T-cell (primary cell): Measurements from ENCODE around the gene NKIRAS2. TPM values are rescaled to one million over a fixed set of nuclear protein-coding genes. Genes with fewer than 3 reads are reported as not detected.

ENCODE experiments used
- ATAC-seq, 4 experiments: fragments of 200-7000 bp in 3 of 4; fragments of 150-1000 bp in 1 of 4; cut with Tn5 transposase; replicated peaks in 1 of 4; 1 replicate in 3 of 4; 2 replicates in 1 of 4; pipeline ENCODE4 v1.10.0; 2021; ENCODE audit warnings: moderate library complexity in 3 of 4, mild to moderate bottlenecking in 2 of 4, moderate number of reproducible peaks in 1 of 4
- CTCF ChIA-PET, 2 donors: fragments of 300-600 bp; sonication (Branson Sonifier 250); formaldehyde crosslinking; loops; one replicate each; lab custom pipeline; 2022; ENCODE audit warnings: antibody characterized with exemption in 2 of 2; lab: Charles Lee
- POLR2A ChIA-PET, 2 donors: fragments of 300-600 bp; sonication (Branson Sonifier 250); formaldehyde crosslinking; loops; one replicate each; lab custom pipeline; 2022; ENCODE audit warnings: antibody characterized with exemption in 2 of 2; lab: Charles Lee
- DNase-seq, 35 experiments: peaks; one replicate each; pipeline versions ENCODE4 v3.0.0 to v3.0.0-alpha.2; 2013 to 2023
- H3K27ac ChIP-seq: one replicate; pipeline ENCODE4 v1.5.1; 2013; ENCODE audit warnings: low read length
- H3K27me3 ChIP-seq, 2 experiments: replicated peaks in 1 of 2; 1 replicate in 1 of 2; 2 replicates in 1 of 2; pipeline versions ENCODE4 v1.6.1 to v1.7.0; 2013; ENCODE audit warnings: low read length in 1 of 2, mixed read lengths in 1 of 2; ENCODE audit not compliant: control insufficient read depth in 2 of 2, insufficient read depth in 2 of 2; ENCODE audit errors: extremely low read depth in 1 of 2
- H3K36me3 ChIP-seq, 2 donors: 1 replicate in 1 of 2; 2 replicates in 1 of 2; pipeline versions ENCODE4 v1.6.1 to v1.7.0; 2013; ENCODE audit warnings: low read length in 1 of 2; ENCODE audit not compliant: control insufficient read depth in 2 of 2, insufficient read depth in 1 of 2; ENCODE audit errors: extremely low read depth in 1 of 2
- H3K4me1 ChIP-seq, 2 experiments: 1 replicate in 1 of 2; 2 replicates in 1 of 2; pipeline versions ENCODE4 v1.6.1 to v1.7.0; 2013; ENCODE audit warnings: low read length in 2 of 2, mixed read lengths in 1 of 2; ENCODE audit not compliant: insufficient read depth in 2 of 2, control insufficient read depth in 1 of 2; ENCODE audit errors: extremely low read depth in 1 of 2
- H3K4me3 ChIP-seq, 2 donors: 1 replicate in 1 of 2; 2 replicates in 1 of 2; pipeline versions ENCODE4 v1.5.1 to v1.7.0; 2013; ENCODE audit warnings: mild to moderate bottlenecking in 2 of 2, low read length in 1 of 2, moderate library complexity in 1 of 2; ENCODE audit not compliant: control insufficient read depth in 1 of 2; ENCODE audit errors: extremely low read depth in 1 of 2
- H3K9me3 ChIP-seq: 2 replicates; pipeline ENCODE4 v1.7.0; 2013
- H3K27ac Mint-ChIP-seq, 2 donors: one replicate each; pipeline ENCODE4 v1.8.0; 2020 to 2021; ENCODE audit warnings: mild to moderate bottlenecking in 2 of 2, mixed read lengths in 2 of 2
- H3K27me3 Mint-ChIP-seq, 2 donors: one replicate each; pipeline ENCODE4 v1.8.0; 2021 to 2022; ENCODE audit warnings: mixed read lengths in 2 of 2
- H3K36me3 Mint-ChIP-seq: one replicate; pipeline ENCODE4 v1.8.0; 2021; ENCODE audit warnings: mixed read lengths
- H3K4me1 Mint-ChIP-seq, 3 donors: one replicate each; pipeline ENCODE4 v1.8.0; 2020 to 2022; ENCODE audit warnings: mixed read lengths in 3 of 3, mild to moderate bottlenecking in 1 of 3
- H3K4me3 Mint-ChIP-seq, 3 donors: one replicate each; pipeline ENCODE4 v1.8.0; 2020 to 2022; ENCODE audit warnings: mild to moderate bottlenecking in 3 of 3, mixed read lengths in 3 of 3, moderate library complexity in 3 of 3
- H3K9me3 Mint-ChIP-seq, 3 donors: one replicate each; pipeline ENCODE4 v1.8.0; 2020 to 2022; ENCODE audit warnings: mixed read lengths in 3 of 3
- WGBS: methylation state at CpG from one replicate; pipeline ENCODE4 v1.1.5; 2013; ENCODE audit warnings: missing lambda C conversion rate; ENCODE audit not compliant: insufficient coverage; 5-methylcytosine and 5-hydroxymethylcytosine counted together
- total RNA-seq, 35 experiments: library from RNA in 6 of 35; stranded (reverse) in 6 of 35; fragments of 120-200 nt in 1 of 35; gene quantifications; one replicate each; pipeline versions ENCODE4 v1.2.1 to v1.2.4 and lab custom pipeline; 2013 to 2026

Gene NKIRAS2
- total RNA-seq, 5 donors from 2014 or later (not counting 1 experiment from before 2014, with no cell fraction given), result 11.0 to 19.6 (median 18.4) TPM

DNA sequence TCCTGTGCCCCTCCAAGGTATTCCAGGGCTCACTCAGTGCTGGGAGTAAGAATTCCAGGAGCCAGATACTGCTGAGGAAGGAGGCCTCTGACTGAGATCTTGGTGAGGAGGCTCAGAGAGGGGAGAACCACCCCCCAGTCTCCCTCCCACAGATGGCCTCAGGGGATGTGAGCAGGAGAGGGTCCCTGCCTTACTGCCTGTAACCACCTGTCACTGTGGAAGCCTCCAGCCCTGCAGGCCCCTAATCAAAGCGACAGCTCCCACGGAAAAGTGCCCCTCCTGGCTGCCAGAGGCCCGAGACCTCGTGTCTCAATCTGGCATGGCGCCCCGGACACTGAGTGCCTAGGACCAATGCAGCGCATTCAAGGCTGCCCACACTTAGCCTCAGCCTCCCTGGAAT lies 38.2 kb downstream of the NKIRAS2 start:
- H3K4me1 Mint-ChIP-seq, result peaks cover 0 to 9% (median 0%) of the 10 kb centered on the region in 3 donors
- H3K27ac Mint-ChIP-seq, result no peak overlapping the region
- Histone ChIP-seq H3K27ac (no peak overlapping the region), H3K4me1 (peaks cover 2 to 3% of the 10 kb centered on the region in 2 experiments), H3K4me3 (no peak overlapping the region), H3K9me3 (no peaks in the 10 kb centered on the region), H3K27me3 (peaks cover 0 to 59% of the 10 kb centered on the region in 2 experiments), H3K36me3 (no peaks in the 10 kb centered on the region)
- WGBS, result 64% methylated on average over 7 of the region's 7 CpGs
- H3K4me3 Mint-ChIP-seq, result no peak overlapping the region
- H3K9me3 Mint-ChIP-seq, result no peaks in the 10 kb centered on the region
- H3K36me3 Mint-ChIP-seq, result no peaks in the 10 kb centered on the region
- POLR2A ChIA-PET, result no interaction called here
- no peak for DNase-seq
- H3K27me3 Mint-ChIP-seq, result peaks cover 11 to 32% of the 10 kb centered on the region in 2 donors
- ATAC-seq, result no peak
- CTCF ChIA-PET, result no interaction called here

- POLR2A ChIA-PET, result interaction anchor here in 1 of 2 donors (0.6 kb wide), 1 partner anchor 96 kb away, joined by 5 read pairs; no protein-coding TSS in a partner anchor
- peaks cover 14 to 26% (median 16%) of the 10 kb centered on the region in 3 donors for H3K4me1 Mint-ChIP-seq
- peaks cover 0 to 49% of the 10 kb centered on the region in 2 experiments for H3K27me3 ChIP-seq
- CTCF ChIA-PET, result no interaction called here
- H3K4me3 Mint-ChIP-seq, result no peak overlapping the region
- H3K4me1 ChIP-seq, result peaks cover 8 to 20% of the 10 kb centered on the region in 2 experiments
- no peak overlapping the region for H3K27ac ChIP-seq
- H3K4me3 ChIP-seq, result no peak overlapping the region
- no peaks in the 10 kb centered on the region for H3K9me3 ChIP-seq
- no peaks in the 10 kb centered on the region for H3K9me3 Mint-ChIP-seq
- DNase-seq (no peak), ATAC-seq (no peak)
- H3K27ac Mint-ChIP-seq, result no peak overlapping the region
- WGBS, result 33% methylated on average over 1 of the region's 4 CpGs
- H3K36me3 Mint-ChIP-seq, result no peaks in the 10 kb centered on the region
- H3K36me3 ChIP-seq, result no peaks in the 10 kb centered on the region
- peaks cover 6 to 26% of the 10 kb centered on the region in 2 donors for H3K27me3 Mint-ChIP-seq
Observed at GRCh38 chr17:42059815-42060214, 39.9 kb downstream of the NKIRAS2 start.

GRCh38 chr17:42060231-42060630 lies 40.3 kb downstream of the NKIRAS2 start:
- 79% methylated on average over 4 of the region's 4 CpGs for WGBS
- no peak overlapping the region for H3K4me3 ChIP-seq
- DNase-seq (no peak), ATAC-seq (no peak)
- Mint-ChIP-seq H3K4me1 (peaks cover 18 to 30% (median 20%) of the 10 kb centered on the region in 3 donors), H3K9me3 (no peaks in the 10 kb centered on the region), H3K27me3 (peaks cover 2 to 22% of the 10 kb centered on the region in 2 donors), H3K4me3 (no peak overlapping the region), H3K36me3 (no peaks in the 10 kb centered on the region), H3K27ac (no peak overlapping the region)
- no peaks in the 10 kb centered on the region for H3K36me3 ChIP-seq
- H3K4me1 ChIP-seq, result peaks cover 12 to 24% of the 10 kb centered on the region in 2 experiments
- POLR2A ChIA-PET, result no interaction called here
- no peak overlapping the region for H3K27ac ChIP-seq
- H3K27me3 ChIP-seq, result peaks cover 0 to 45% of the 10 kb centered on the region in 2 experiments
- H3K9me3 ChIP-seq, result no peaks in the 10 kb centered on the region
- CTCF ChIA-PET, result interaction anchor here in 1 of 2 donors (0.7 kb wide), 1 partner anchor 17 kb away, joined by 3 read pairs; no protein-coding TSS in a partner anchor

GRCh38 chr17:42061646-42062487 lies 42.0 kb downstream of the NKIRAS2 start:
- Mint-ChIP-seq H3K9me3 (no peaks in the 10 kb centered on the region), H3K4me3 (no peak overlapping the region), H3K27me3 (peaks cover 0 to 12% of the 10 kb centered on the region in 2 donors), H3K27ac (no peak overlapping the region), H3K36me3 (no peaks in the 10 kb centered on the region), H3K4me1 (peaks cover 19 to 36% (median 22%) of the 10 kb centered on the region in 3 donors)
- peaks cover 0 to 35% of the 10 kb centered on the region in 2 experiments for H3K27me3 ChIP-seq
- whole genome bisulfite sequencing, result 83% methylated on average over 3 of the region's 5 CpGs
- H3K27ac ChIP-seq, result no peak overlapping the region
- no peaks in the 10 kb centered on the region for H3K36me3 ChIP-seq
- ATAC-seq (no peak), DNase-seq (no peak)
- ChIA-PET CTCF (interaction anchor here (0.7 to 1.2 kb wide), 2 partner anchors 41 to 324 kb away, joined by 3 to 10 read pairs; no protein-coding TSS in a partner anchor), POLR2A (no interaction called here)
- peaks cover 13 to 29% of the 10 kb centered on the region in 2 experiments for H3K4me1 ChIP-seq
- no peak overlapping the region for H3K4me3 ChIP-seq
- no peaks in the 10 kb centered on the region for H3K9me3 ChIP-seq

DNA sequence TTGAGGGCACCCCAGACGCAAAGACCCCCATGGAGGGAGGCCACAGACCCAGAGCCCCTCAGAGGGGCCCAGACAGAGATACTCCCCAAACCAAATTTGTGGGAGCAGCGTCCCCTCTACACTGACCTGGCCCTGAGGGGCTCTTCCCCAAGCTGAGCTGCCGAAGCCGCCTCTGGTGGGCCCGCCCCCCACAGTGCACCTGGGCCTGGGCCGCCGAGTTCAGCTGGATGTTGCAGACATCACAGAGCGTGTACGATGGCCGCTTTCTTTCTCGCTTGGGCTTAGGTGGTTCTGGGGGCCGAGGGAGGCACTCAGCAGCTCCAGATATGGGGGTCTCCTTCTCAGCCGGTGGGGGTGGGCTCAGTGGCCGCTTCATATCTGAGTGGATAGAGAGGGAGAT lies 42.8 kb downstream of the NKIRAS2 start:
- no peak overlapping the region for H3K4me3 ChIP-seq
- H3K4me3 Mint-ChIP-seq, result peak overlapping the region in 1 of 3 donors; percentile 68
- CTCF ChIA-PET, result interaction anchor here in 1 of 2 donors (0.6 to 0.9 kb wide), 2 partner anchors 51 to 100 kb away, joined by 3 read pairs; no protein-coding TSS in a partner anchor
- H3K9me3 ChIP-seq, result no peaks in the 10 kb centered on the region
- no peaks in the 10 kb centered on the region for H3K36me3 ChIP-seq
- peaks cover 0 to 12% of the 10 kb centered on the region in 2 donors for H3K27me3 Mint-ChIP-seq
- DNase-seq, result no peak
- POLR2A ChIA-PET, result no interaction called here
- no peaks in the 10 kb centered on the region for H3K36me3 Mint-ChIP-seq
- H3K4me1 ChIP-seq, result peaks cover 13 to 35% of the 10 kb centered on the region in 2 experiments
- H3K27me3 ChIP-seq, result peaks cover 0 to 38% of the 10 kb centered on the region in 2 experiments
- no peak overlapping the region for H3K27ac Mint-ChIP-seq
- no peak overlapping the region for H3K27ac ChIP-seq
- H3K4me1 Mint-ChIP-seq, result peaks cover 19 to 36% (median 24%) of the 10 kb centered on the region in 3 donors
- 72% methylated on average over 13 of the region's 14 CpGs for WGBS
- H3K9me3 Mint-ChIP-seq, result no peaks in the 10 kb centered on the region
- no peak for ATAC-seq

DNA sequence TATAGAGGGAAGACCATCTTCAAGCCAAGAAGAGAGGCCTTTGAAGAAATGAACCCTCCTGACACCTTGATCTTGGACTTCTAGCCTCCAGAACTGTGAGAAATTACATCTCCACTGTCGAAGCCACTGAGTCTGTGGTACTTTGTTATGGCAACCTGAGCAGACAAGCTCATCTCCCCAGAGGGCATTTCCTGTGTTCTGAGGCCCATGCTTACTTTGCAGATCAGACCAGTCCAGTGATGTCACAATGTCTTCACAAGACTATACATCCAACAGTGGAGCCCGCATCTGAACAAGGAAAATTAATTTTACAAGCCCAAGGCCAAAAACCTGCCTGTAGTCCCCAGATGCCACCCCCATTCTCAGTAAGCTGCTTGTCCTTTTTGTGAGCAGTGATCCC lies 45.3 kb downstream of the NKIRAS2 start:
- Mint-ChIP-seq H3K9me3 (no peaks in the 10 kb centered on the region), H3K27ac (peak overlapping the region in 1 of 2 donors; percentile 73), H3K4me3 (peak overlapping the region in 1 of 3 donors; percentile 55), H3K4me1 (peaks cover 19 to 31% (median 24%) of the 10 kb centered on the region in 3 donors), H3K27me3 (peaks cover 0 to 9% of the 10 kb centered on the region in 2 donors), H3K36me3 (no peaks in the 10 kb centered on the region)
- Histone ChIP-seq H3K4me1 (peaks cover 13 to 35% of the 10 kb centered on the region in 2 experiments), H3K9me3 (no peaks in the 10 kb centered on the region), H3K4me3 (no peak overlapping the region), H3K36me3 (no peaks in the 10 kb centered on the region), H3K27me3 (peaks cover 0 to 31% of the 10 kb centered on the region in 2 experiments), H3K27ac (no peak overlapping the region)
- peak in 6 of 35 experiments; percentile 4 to 54 (median 20) for DNase-seq
- ChIA-PET CTCF (interaction anchor here (0.6 to 1.5 kb wide), 9 partner anchors 9 to 125 kb away, joined by 3 to 5 read pairs (median 3); no protein-coding TSS in a partner anchor), POLR2A (interaction anchor here in 1 of 2 donors (1.1 kb wide), 1 partner anchor 23 kb away, joined by 5 read pairs; no protein-coding TSS in a partner anchor)
- 0% methylated on average over 1 of the region's 2 CpGs for WGBS
- peak in 2 of 4 experiments; percentile 32 to 73 for ATAC-seq
